Common myeloid progenitor, CD34-positive (primary cell): Measurements from ENCODE around the gene JAML.

ENCODE experiments used
- CTCF ChIA-PET: fragments of 350-600 bp; sonication (Branson Sonifier 250); formaldehyde crosslinking; loops from one replicate; lab custom pipeline; 2021; ENCODE audit warnings: antibody characterized with exemption; lab: Charles Lee
- POLR2A ChIA-PET: fragments of 350-600 bp; sonication (Branson Sonifier 250); formaldehyde crosslinking; loops from one replicate; lab custom pipeline; 2021; ENCODE audit warnings: antibody characterized with exemption; lab: Charles Lee
- DNase-seq, 3 donors: peaks; one replicate each; pipeline versions ENCODE4 v3.0.0 to v3.0.0-alpha.2; 2013
- H3K27ac ChIP-seq, 2 experiments: 1 replicate in 1 of 2; 2 replicates in 1 of 2; pipeline ENCODE4 v1.7.0; 2013; ENCODE audit warnings: inconsistent platforms in 2 of 2, low read length in 2 of 2, mild to moderate bottlenecking in 2 of 2, low read depth in 1 of 2, moderate library complexity in 1 of 2; ENCODE audit not compliant: severe bottlenecking in 2 of 2, insufficient read depth in 1 of 2, poor library complexity in 1 of 2
- H3K27me3 ChIP-seq, 5 experiments: replicated peaks in 2 of 5; 1 replicate in 3 of 5; 2 replicates in 2 of 5; pipeline versions ENCODE4 v1.6.1 to v1.7.0; 2013; ENCODE audit warnings: low read length in 4 of 5, mild to moderate bottlenecking in 2 of 5, moderate library complexity in 2 of 5, inconsistent platforms in 1 of 5; ENCODE audit not compliant: insufficient read depth in 5 of 5, control insufficient read depth in 4 of 5
- H3K36me3 ChIP-seq, 4 experiments: 1 replicate in 2 of 4; 2 replicates in 2 of 4; pipeline versions ENCODE4 v1.6.1 to v1.7.0; 2013; ENCODE audit warnings: low read length in 3 of 4, control low read depth in 1 of 4, mild to moderate bottlenecking in 1 of 4; ENCODE audit not compliant: control insufficient read depth in 4 of 4, insufficient read depth in 4 of 4
- H3K4me1 ChIP-seq, 4 experiments: 1 replicate in 3 of 4; 2 replicates in 1 of 4; pipeline versions ENCODE4 v1.6.1 to v1.7.1; 2013; ENCODE audit warnings: low read length in 3 of 4, mild to moderate bottlenecking in 3 of 4, control low read depth in 1 of 4, inconsistent platforms in 1 of 4, moderate library complexity in 1 of 4; ENCODE audit not compliant: control insufficient read depth in 4 of 4, insufficient read depth in 4 of 4; ENCODE audit errors: control extremely low read depth in 1 of 4
- H3K4me3 ChIP-seq, 7 experiments: 1 replicate in 4 of 7; 2 replicates in 3 of 7; pipeline versions ENCODE4 v1.5.1 to v1.7.0; 2013; ENCODE audit warnings: mild to moderate bottlenecking in 7 of 7, low read length in 6 of 7, moderate library complexity in 6 of 7, inconsistent platforms in 2 of 7, low read depth in 2 of 7, control low read depth in 1 of 7; ENCODE audit not compliant: insufficient read depth in 4 of 7, control insufficient read depth in 1 of 7; ENCODE audit errors: extremely low read depth in 1 of 7
- H3K9me3 ChIP-seq, 5 experiments: 1 replicate in 4 of 5; 2 replicates in 1 of 5; pipeline versions ENCODE4 v1.6.1 to v1.7.1; 2013; ENCODE audit warnings: low read length in 4 of 5, mild to moderate bottlenecking in 2 of 5, inconsistent platforms in 1 of 5, low read depth in 1 of 5, moderate library complexity in 1 of 5; ENCODE audit not compliant: control insufficient read depth in 4 of 5, insufficient read depth in 2 of 5; ENCODE audit errors: control extremely low read depth in 1 of 5
- WGBS: methylation state at CpG from one replicate; pipeline ENCODE4 v1.1.5; 2013; ENCODE audit not compliant: insufficient coverage; 5-methylcytosine and 5-hydroxymethylcytosine counted together

The JAML gene

DNA sequence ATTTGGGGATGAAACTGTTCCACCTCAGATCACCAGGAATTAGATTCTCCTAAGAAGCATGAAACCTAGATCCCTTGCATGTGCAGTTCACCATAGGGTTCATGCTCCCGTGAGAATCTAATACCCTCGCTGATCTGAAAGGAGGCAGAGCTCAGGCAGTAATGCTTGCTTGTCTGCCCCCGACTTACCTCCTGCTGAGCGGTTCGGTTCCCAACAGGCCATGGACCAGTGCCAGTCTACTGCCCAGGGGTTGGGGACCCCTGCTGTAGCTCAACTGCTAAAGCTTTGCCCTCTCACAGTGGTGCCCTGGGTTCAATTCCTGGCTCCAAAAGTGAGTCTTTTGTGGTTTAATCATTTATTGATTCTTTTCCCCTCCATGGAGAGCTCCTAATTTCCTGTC, 3.4 kb downstream of the JAML start:
- Histone ChIP-seq H3K4me3 (peak overlapping the region in 2 of 7 experiments; percentile 8 to 12), H3K9me3 (no peaks in the 10 kb centered on the region), H3K27me3 (no peaks in the 10 kb centered on the region), H3K4me1 (peaks cover 46 to 83% (median 65%) of the 10 kb centered on the region in 4 experiments), H3K36me3 (peaks cover 0 to 5% (median 0%) of the 10 kb centered on the region in 4 experiments), H3K27ac (no peak overlapping the region)
- WGBS, result 47% methylated on average over 5 of the region's 5 CpGs
- ChIA-PET POLR2A (interaction anchor here (0.6 kb wide), 1 partner anchor 31 kb away, joined by 3 read pairs; the partner anchor contains the start of gene MPZL3), CTCF (interaction anchor here (0.9 to 3.6 kb wide), 5 partner anchors 10 to 74 kb away, joined by 3 to 13 read pairs (median 4); partner anchors contain the start of gene MPZL3)
- no peak for DNase-seq

DNA sequence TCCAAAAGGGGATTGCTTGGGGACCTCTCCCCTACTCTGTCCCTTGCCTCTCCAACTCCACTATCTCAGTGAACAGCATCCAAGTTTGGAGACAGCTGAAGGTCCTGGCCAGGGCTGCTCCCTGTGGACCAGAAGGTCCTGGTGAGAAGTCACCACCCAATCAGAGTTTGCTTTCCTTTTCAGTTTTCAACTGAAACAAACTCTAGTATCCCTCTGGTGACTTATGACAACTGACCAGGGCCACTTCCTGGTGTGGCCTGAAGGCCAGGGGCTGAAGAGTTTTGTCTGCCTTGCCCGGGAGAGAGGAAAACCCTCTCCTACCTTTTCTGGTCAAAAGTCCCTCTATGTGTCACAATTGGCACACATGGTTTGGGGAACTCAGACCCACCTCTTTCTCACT, 5.1 kb downstream of the JAML start:
- Histone ChIP-seq H3K27me3 (no peaks in the 10 kb centered on the region), H3K27ac (no peak overlapping the region), H3K9me3 (no peaks in the 10 kb centered on the region), H3K4me3 (no peak overlapping the region), H3K36me3 (peaks cover 0 to 5% (median 0%) of the 10 kb centered on the region in 4 experiments), H3K4me1 (peaks cover 44 to 83% (median 66%) of the 10 kb centered on the region in 4 experiments)
- ChIA-PET POLR2A (no interaction called here), CTCF (interaction anchor here (1.5 to 3.6 kb wide), 2 partner anchors 19 to 21 kb away, joined by 3 to 13 read pairs; no protein-coding TSS in a partner anchor)
- DNase-seq, result no peak
- WGBS, result 43% methylated on average over 1 of the region's 1 CpG

GRCh38 chr11:118219244-118219643, 5.6 kb downstream of the JAML start:
- H3K4me3 ChIP-seq, result no peak overlapping the region
- no peaks in the 10 kb centered on the region for H3K9me3 ChIP-seq
- no peak overlapping the region for H3K27ac ChIP-seq
- DNase-seq, result no peak
- POLR2A ChIA-PET, result no interaction called here
- no peaks in the 10 kb centered on the region for H3K27me3 ChIP-seq
- H3K4me1 ChIP-seq, result peaks cover 41 to 83% (median 67%) of the 10 kb centered on the region in 4 experiments
- peaks cover 0 to 5% (median 0%) of the 10 kb centered on the region in 4 experiments for H3K36me3 ChIP-seq
- CTCF ChIA-PET, result interaction anchor here (2.6 to 3.6 kb wide), 2 partner anchors 10 to 21 kb away, joined by 10 to 13 read pairs; no protein-coding TSS in a partner anchor

DNA sequence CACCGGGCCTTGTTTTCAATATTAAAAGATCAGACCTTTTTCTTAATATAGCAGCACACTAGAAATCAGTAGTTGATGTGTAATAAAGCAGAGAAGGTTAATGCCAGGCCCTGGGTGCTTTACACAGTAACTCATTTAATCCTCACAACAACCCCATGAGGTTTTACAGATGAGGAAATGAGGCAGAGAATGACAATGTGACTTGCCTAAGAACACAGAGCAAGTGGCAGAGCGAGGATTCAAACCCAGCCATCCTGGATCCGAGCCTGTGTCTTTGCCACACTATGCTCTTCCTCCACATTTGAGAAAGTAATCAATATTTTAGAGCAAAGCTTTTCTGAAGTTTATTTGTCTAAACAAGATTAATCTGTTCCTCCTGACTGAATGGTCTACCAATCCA, 7.2 kb downstream of the JAML start:
- ChIA-PET CTCF (interaction anchor here (0.9 to 2.6 kb wide), 6 partner anchors 9 to 74 kb away, joined by 3 to 10 read pairs (median 3); no protein-coding TSS in a partner anchor), POLR2A (no interaction called here)
- Histone ChIP-seq H3K9me3 (no peaks in the 10 kb centered on the region), H3K36me3 (peaks cover 0 to 5% (median 0%) of the 10 kb centered on the region in 4 experiments), H3K4me3 (no peak overlapping the region), H3K4me1 (peaks cover 41 to 85% (median 73%) of the 10 kb centered on the region in 4 experiments), H3K27me3 (no peaks in the 10 kb centered on the region), H3K27ac (no peak overlapping the region)
- WGBS, result 67% methylated on average over 1 of the region's 3 CpGs
- DNase-seq, result no peak

DNA sequence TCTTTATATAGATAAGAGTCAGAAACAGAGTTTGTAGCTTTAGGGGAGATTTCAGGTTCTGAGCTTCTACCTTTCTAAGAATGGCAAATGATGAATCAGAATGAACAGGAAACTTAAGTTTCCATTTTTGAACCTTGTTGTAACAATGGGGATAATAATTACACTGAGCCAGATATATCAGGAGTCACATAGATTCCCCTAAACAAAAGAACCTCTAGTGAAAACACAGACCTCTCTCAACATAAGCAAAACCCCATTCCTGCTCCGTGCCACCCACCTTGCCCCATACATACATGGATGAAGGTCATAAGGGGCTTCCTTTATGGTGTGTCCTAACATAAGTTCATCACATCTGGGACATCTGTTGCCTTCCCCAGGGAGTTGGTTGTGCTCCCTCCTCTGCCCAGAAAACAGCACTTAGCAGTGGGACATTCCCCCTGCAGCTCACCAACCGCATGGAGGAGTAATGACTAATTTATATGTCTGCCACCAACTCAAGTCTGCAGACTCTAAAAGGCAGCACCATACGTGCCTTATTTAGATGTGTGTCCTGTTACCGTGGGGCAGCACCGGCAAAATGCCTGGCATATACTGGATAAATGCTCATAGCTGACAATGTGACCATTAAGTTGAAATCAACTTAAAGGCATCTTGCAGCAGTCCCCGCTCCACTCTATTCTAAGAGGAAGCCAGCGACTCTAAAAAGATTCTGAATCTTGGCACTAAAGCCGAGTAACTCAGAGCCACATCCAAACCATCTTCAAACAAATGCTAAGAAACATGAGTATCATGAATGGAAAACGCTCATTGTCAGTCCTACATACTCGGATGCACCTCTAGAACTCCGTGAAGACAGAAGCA, 8.0 kb downstream of the JAML start:
- ChIA-PET CTCF (interaction anchor here (0.7 to 7.1 kb wide), 10 partner anchors 8 to 73 kb away, joined by 3 to 42 read pairs (median 4); partner anchors contain the start of gene JAML), POLR2A (interaction anchor here (0.8 kb wide), 1 partner anchor 10 kb away, joined by 4 read pairs; no protein-coding TSS in a partner anchor)
- WGBS, result 43% methylated on average over 10 of the region's 11 CpGs
- no peaks in the 10 kb centered on the region for H3K27me3 ChIP-seq
- H3K27ac ChIP-seq, result no peak overlapping the region
- no peaks in the 10 kb centered on the region for H3K9me3 ChIP-seq
- peaks cover 41 to 88% (median 80%) of the 10 kb centered on the region in 4 experiments for H3K4me1 ChIP-seq
- H3K36me3 ChIP-seq, result peaks cover 0 to 12% (median 0%) of the 10 kb centered on the region in 4 experiments
- peak in 2 of 3 donors; percentile 54 to 64 for DNase-seq
- H3K4me3 ChIP-seq, result peak overlapping the region in 3 of 7 experiments; percentile 10 to 35 (median 26)

GRCh38 chr11:118215765-118216164, 9.0 kb downstream of the JAML start:
- Histone ChIP-seq H3K36me3 (peaks cover 0 to 21% (median 2%) of the 10 kb centered on the region in 4 experiments), H3K27me3 (no peaks in the 10 kb centered on the region), H3K4me1 (peaks cover 42 to 91% (median 78%) of the 10 kb centered on the region in 4 experiments), H3K4me3 (no peak overlapping the region), H3K27ac (peak overlapping the region in 1 of 2 experiments; percentile 64), H3K9me3 (no peaks in the 10 kb centered on the region)
- ChIA-PET CTCF (interaction anchor here (0.7 to 7.1 kb wide), 6 partner anchors 8 to 27 kb away, joined by 3 to 42 read pairs (median 4); partner anchors contain the start of gene JAML), POLR2A (no interaction called here)
- 80% methylated on average over 1 of the region's 7 CpGs for WGBS
- peak in 1 of 3 donors; percentile 8 for DNase-seq
